GM19023 (cell line): Measurements from ENCODE around the gene CHRM1.
A peak's percentile ranks its signal among the peaks of the same experiment; 100 is the strongest.
"Not testable (repeated sequence)": the region's sequence is repeated elsewhere in the genome, so short reads cannot be mapped to it uniquely, and the experiment has no call there.

ENCODE experiments used
- ATAC-seq: cut with Tn5 transposase; IDR thresholded peaks from one replicate; pipeline ENCODE4 v1.9.1; 2021; ENCODE audit warnings: mild to moderate bottlenecking, moderate library complexity; ENCODE audit not compliant: unreplicated experiment

Gene CHRM1

DNA sequence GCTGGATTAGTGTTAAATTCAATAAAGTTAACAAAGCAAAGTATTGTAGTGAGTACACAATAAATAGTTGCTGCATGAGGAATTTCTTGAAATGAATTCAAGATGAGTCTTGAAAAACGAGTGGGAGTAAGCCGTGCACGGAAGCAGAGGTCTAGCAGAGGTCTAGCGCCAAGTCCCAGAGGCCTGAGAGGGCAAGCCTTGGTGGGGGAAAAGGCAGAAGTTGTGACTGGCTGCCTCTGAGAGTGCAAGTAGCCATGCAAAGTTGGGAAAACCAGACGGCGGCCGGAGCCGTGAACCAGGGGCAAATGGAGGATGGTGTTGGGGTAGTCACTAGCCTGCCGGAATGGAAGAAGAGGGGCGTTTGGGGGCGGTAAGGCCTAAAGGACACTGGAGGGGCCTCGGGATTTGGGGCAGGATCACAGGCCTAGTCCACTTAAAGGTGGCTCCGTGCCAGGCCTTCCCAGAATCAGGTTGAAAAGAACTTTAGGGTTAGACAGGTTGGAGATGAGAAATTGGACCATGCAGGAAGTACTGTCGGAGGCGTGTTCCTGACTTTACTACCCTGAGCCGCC is 40.8 kb downstream of the CHRM1 start:
- peak; percentile 22 for ATAC-seq

DNA sequence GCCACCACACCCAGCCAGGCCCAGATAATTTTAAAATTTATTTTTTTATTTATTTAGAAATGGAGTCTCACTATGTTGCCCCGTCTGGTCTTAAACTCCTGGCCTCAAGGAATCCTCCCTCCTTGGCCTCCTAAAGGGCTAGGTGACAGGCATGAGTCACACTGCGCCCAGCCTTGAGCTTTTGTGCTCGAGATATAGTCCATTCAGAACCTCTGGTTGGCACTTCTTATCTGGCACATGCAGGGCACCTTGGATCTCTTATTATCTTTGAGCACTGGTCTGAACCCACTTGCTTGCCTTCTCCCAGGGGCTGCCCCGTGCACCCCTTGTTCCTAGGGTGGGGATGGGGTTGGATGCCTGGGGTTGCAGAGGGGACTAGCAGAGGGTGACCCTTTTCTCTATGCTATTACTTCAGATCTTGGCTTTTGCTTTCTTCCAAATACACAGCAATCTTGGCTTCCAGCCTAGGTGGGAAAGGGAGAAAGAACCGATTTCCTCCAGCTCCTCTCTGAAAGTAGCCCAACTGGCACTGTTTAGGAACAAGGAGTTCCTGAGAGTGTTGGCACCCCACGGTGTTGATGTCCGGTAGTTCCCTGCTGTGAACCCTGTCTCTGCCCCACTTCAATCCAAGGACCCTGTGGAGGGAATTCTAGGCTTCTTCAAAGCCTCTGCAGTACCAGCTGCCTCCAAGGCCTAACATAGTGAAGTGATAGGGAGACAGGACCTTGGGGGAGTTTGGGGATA is 41.8 kb downstream of the CHRM1 start:
- no peak for ATAC-seq

- ATAC-seq: no peak
These were observed 44.5 kb downstream of the CHRM1 start for GRCh38 chr11:62876712-62877111.

DNA sequence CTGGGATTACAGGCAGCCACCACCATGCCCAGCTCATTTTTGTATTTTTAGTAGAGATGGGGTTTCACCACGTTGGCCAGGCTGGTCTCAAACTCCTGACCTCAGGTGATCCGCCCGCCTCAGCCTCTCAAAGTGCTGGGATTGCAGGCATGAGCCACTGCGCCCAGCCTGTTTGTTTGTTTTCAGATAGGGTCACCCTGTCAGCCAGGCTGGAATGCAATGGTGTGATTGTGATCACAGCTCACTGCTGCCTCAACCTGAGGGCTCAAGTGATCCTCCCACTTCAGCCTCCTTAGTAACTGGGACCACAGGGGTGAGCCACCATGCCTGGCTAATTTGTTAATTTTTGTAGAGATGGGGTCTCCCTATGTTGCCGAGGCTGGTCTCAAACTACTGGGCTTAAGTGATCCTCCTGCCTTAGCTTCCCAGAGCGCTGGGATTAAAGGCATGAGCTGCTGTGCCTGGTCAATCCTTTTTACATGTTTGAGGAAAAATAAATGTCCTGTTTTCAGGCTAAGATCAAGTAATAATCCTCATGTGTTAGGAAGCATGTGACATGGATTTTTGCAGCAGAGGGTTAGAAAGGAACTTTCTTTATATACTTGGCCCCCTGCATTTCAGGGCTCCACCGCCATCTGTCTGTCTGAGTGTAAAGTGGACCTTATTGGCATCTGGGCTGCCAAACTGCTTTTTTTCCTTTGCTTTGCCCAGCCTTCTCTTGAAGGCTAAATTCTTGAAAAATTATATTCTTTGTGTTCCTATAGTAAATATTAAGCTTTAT is 45.3 kb downstream of the CHRM1 start:
- no peak for ATAC-seq

DNA sequence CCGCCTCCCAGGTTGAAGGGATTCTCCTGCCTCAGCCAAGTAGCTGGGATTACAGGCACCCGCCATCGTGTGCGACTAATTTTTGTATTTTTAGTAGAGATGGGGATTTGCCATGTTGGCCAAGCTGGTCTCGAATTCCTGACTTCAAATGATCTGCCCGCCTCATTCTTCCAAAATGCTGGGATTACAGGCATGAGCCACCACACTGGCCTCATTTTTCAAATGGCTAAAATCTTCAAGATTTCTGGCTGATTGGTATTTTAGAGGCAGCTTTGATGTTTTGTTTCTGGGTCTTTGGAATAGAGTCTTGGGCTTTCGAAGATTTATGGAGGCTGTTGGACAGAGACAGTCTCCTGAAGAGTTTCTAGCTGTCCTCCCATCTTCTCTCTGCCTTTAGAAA is 46.3 kb downstream of the CHRM1 start:
- ATAC-seq: no peak

- no peak for ATAC-seq
These were observed 55.5 kb downstream of the CHRM1 start for GRCh38 chr11:62865635-62866034.

- no peak for ATAC-seq
These were observed 57.4 kb downstream of the CHRM1 start for GRCh38 chr11:62863687-62864335.

GRCh38 chr11:62861564-62862192 is 59.5 kb downstream of the CHRM1 start:
- not testable (repeated sequence) for ATAC-seq

GRCh38 chr11:62860835-62861563 is 60.2 kb downstream of the CHRM1 start:
- ATAC-seq: no peak

DNA sequence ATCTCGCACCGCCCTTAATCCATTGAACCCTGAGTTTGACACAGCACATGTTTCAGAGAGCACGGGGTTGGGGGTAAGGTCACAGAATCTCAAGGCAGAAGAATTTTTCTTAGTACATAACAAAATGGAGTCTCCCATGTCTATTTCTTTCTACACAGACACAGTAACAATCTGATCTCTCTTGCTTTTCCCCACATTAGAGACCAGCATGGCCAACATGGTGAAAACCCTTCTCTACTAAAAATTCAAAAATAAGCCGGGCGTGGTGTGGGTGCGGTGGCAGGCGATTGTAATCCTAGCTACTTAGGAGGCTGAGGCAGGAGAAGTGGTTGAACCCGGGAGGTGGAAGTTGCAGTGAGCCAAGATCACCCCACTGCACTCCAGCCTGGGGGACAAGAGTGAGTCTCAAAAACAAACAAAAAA is 61.9 kb downstream of the CHRM1 start:
- ATAC-seq: not testable (repeated sequence)
